Measurements from ENCODE around the gene TRPM3. TPM values are rescaled to one million over a fixed set of nuclear protein-coding genes. Genes with fewer than 3 reads are reported as not detected.

The TRPM3 gene
- total and polyA plus RNA-seq, 9 of the 15 experiments (the other 6 are each of a cell fraction or from before 2014, with no cell fraction given), result 0.04 TPM; not detected in 8

DNA sequence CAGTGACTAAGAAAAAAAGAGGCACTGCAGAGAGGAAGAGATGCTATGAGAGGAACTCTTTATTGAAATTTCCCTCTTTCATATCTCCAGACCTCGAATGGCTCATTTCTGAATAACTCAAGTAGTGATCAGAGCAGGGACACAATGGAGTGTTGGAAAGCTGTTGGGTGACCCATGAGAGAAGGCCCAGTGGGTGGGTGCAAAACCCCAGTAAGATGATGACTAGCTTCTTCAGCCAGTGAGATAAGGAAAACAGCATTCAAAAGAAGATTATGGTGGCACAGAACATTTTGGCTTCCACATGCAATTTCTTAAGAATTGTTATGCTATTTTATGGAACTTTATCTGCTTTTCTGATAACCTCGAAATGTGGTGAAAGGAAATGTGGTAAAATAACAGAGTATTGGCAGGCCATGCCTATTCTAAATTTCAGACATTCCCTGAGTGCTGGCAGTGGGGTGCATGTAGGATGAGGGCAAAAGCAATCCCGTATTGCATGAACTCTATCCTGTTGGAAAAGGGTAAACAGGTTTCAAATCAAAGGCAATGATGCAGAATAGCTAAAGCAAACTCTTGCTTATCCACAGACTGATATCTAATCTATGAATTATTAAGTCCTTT lies 579.0 kb downstream of the TRPM3 start:
- H3K9ac ChIP-seq (ENCODE audit: insufficient read depth in 1 of 2, low read depth in 2 of 2, low read length in 2 of 2), result no peak overlapping the region
- ChIA-PET POLR2A (interaction anchor here (0.6 kb wide), 1 partner anchor 29 kb away, joined by 3 read pairs; no protein-coding TSS in a partner anchor), CTCF (ENCODE audit: low intra/inter-chr PET ratio) (no interaction called here)
- 6% methylated on average over 3 of the region's 3 CpGs for WGBS (ENCODE audit: insufficient coverage, low coverage, missing lambda C conversion rate)
- no peaks in the 10 kb centered on the region for H4K20me1 ChIP-seq (replicated peaks; ENCODE audit: control insufficient read depth, insufficient read depth, low read length)
- in situ Hi-C loops (cut with MboI), result no loop called here
- H3K36me3 ChIP-seq (ENCODE audit: control insufficient read depth, insufficient read depth, low read length), result no peaks in the 10 kb centered on the region
- no peak overlapping the region for H3K4me3 ChIP-seq
- intact Hi-C loops (cut with micrococcal nuclease), result no loop called here
- no peaks in the 10 kb centered on the region for H3K9me1 ChIP-seq (ENCODE audit: control insufficient read depth, insufficient read depth, low read length)
- H3K27me3 ChIP-seq (ENCODE audit: control insufficient read depth in 2 of 2, insufficient read depth in 2 of 2, low read length in 2 of 2), result no peaks in the 10 kb centered on the region; a peak in 1 of 5 replicates
- no peaks in the 10 kb centered on the region for H3K9me3 ChIP-seq (replicated peaks; ENCODE audit: control insufficient read depth, insufficient read depth, low read depth, low read length)
- DNase-seq (ENCODE audit: extremely low read depth in 1 of 4, low spot score in 3 of 4) (no peak), ATAC-seq (no peak), FAIRE-seq (no peak)
- no peaks in the 10 kb centered on the region for H3K4me1 ChIP-seq (replicated peaks in 1 of 2; ENCODE audit: control insufficient read depth in 2 of 2, insufficient read depth in 2 of 2, low read length in 2 of 2)
- BruUV-seq (replicated peaks), result no TSS peak
- TF ChIP-seq KLF1 (tag; IDR thresholded peaks at IDR 0.05) (no peak), ZNF212 (CRISPR knock-in tag; IDR thresholded peaks at IDR 0.05) (no peak), ZNF316 (IDR thresholded peaks at IDR 0.05) (no peak), PCBP2 (IDR thresholded peaks at IDR 0.05; ENCODE audit: low read depth, low read length, poor library complexity, severe bottlenecking) (no peak), GTF2E2 (tag; IDR thresholded peaks at IDR 0.05) (no peak), KAT7 (CRISPR knock-in tag; IDR thresholded peaks at IDR 0.05; ENCODE audit: borderline replicate concordance) (no peak), BCL6 (CRISPR knock-in tag; IDR thresholded peaks at IDR 0.05) (no peak), FOXM1 (IDR thresholded peaks at IDR 0.05; ENCODE audit: low read depth) (no peak), FOXM1 (CRISPR knock-in tag; IDR thresholded peaks at IDR 0.05; ENCODE audit: low read depth) (no peak), ZNF354B (CRISPR knock-in tag; IDR thresholded peaks at IDR 0.05) (no peak), SREBF1 (IDR thresholded peaks at IDR 0.05; ENCODE audit: borderline replicate concordance, low read depth, low read length) (no peak), L3MBTL2 (IDR thresholded peaks at IDR 0.05) (no peak)
- TF ChIP-seq, protein P1, sequence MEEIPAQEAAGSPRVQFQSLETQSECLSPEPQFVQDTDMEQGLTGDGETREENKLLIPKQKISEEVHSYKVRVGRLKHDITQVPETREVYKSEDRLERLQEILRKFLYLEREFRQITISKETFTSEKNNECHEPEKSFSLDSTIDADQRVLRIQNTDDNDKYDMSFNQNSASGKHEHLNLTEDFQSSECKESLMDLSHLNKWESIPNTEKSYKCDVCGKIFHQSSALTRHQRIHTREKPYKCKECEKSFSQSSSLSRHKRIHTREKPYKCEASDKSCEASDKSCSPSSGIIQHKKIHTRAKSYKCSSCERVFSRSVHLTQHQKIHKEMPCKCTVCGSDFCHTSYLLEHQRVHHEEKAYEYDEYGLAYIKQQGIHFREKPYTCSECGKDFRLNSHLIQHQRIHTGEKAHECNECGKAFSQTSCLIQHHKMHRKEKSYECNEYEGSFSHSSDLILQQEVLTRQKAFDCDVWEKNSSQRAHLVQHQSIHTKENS (CRISPR knock-in tag; IDR thresholded peaks at IDR 0.05), result no peak
- TF ChIP-seq, protein P2, sequence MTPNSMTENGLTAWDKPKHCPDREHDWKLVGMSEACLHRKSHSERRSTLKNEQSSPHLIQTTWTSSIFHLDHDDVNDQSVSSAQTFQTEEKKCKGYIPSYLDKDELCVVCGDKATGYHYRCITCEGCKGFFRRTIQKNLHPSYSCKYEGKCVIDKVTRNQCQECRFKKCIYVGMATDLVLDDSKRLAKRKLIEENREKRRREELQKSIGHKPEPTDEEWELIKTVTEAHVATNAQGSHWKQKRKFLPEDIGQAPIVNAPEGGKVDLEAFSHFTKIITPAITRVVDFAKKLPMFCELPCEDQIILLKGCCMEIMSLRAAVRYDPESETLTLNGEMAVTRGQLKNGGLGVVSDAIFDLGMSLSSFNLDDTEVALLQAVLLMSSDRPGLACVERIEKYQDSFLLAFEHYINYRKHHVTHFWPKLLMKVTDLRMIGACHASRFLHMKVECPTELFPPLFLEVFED (CRISPR knock-in tag; conservative IDR thresholded peaks at IDR 0.05), result no peak
- H3K79me2 ChIP-seq (ENCODE audit: control insufficient read depth, insufficient read depth, low read length), result no peaks in the 10 kb centered on the region
- no peak overlapping the region for H3K27ac ChIP-seq (ENCODE audit: extremely low read depth, low read depth, low read length)
- no peak overlapping the region for H3K4me2 ChIP-seq (ENCODE audit: insufficient read depth, low read length)
- no peak overlapping the region for H2AFZ ChIP-seq (ENCODE audit: low read depth, low read length)

All from K562 (cell line).